Astrocyte (in vitro differentiated cells and primary cell): ENCODE data around the gene FSTL3.

Source experiments
- CTCF ChIP-seq: IDR thresholded peaks from 2 replicates; pipeline ENCODE4 v1.5.1; 2011; ENCODE audit warnings: low read depth, mild to moderate bottlenecking, inconsistent platforms, low read length, moderate library complexity; ENCODE audit not compliant: insufficient read depth
- EZH2 ChIP-seq: IDR thresholded peaks from 2 replicates; pipeline ENCODE4 v1.6.1; 2012; ENCODE audit warnings: mild to moderate bottlenecking, low read length, inconsistent platforms; ENCODE audit not compliant: insufficient read depth

DNA sequence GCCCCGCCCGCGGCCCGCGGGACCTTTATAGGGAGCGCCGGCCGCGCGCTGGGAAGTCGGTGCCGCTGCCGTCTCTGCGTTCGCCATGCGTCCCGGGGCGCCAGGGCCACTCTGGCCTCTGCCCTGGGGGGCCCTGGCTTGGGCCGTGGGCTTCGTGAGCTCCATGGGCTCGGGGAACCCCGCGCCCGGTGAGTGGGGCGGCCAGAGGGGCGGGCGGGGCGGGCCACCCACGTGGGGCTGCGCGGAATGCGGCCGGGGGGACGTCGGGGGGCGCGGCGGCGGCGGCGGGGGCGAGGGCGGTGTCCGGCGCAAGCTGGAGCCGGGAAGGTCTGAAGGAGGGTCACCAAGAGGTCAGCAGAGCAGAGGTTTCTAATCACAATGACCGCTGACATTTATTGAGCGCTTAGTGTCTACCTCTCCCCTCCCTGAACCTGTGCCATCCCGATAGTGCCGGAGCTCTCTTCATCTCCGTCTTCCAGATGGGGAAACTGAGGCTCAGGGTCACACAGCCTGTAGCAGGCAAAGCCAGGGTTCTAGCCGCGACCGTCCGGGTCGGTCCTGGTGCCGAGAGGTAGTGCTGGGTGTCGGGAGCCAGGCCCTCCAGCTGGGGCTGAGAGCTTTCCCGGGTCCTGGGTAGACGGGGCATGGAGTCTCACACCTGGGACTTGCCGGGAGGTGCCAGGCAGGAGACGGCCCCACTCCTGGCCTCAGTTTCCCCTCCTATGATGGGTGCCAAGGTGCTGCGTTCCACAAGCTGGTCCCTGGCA, at the start of gene FSTL3:
- no peak for TF ChIP-seq EZH2
- TF ChIP-seq CTCF: no peak
